ENCODE results near the gene FBXL16. TPM values are rescaled to one million over a fixed set of nuclear protein-coding genes. Genes with fewer than 3 reads are reported as not detected.

The FBXL16 gene
- polyA plus RNA-seq, 1 donor: 3.8 TPM

DNA sequence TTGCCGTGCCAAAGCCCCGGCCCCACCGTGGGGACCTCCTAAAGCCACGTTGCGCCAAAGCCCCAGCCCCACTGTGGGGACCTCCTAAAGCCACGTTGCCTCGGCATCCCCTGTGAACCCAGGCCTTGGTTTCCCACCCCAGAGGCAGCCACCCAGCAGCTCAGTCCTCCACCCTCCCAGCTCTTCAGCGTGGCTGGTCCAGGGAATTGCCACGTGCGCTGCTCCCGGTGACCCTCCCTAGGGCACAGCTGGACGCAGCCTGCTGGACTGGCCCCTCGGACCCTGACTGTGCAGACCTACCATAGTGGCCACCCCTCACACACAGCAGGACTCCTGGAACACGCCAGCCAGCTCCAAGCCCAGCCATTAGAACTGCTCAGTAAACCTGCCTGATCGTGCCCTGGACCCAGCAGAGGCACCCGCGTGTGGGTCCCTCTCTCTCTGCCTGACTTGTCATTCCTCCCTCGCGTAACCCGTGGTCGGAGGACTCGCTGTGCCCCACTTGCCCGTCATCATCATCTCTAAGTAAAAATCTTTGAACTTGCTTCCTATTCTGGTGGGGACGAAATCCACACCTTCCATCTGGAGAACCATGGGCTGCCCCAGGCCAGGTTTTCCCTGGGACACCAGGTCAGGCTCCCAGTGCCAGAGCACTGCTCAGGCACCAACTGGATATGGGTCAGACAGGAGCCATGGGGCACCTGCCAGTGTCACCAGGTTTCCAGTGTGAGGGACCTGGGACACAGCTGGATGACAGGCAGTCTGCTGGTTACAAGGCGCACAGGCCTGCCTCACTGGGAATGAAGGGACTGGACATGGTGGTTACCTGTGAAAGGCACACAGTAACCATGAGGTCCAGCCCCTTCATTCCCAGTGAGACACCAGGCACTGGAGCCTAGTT, 29.6 kb upstream of the FBXL16 start:
- peaks cover 70% of the 10 kb centered on the region for H3K36me3 ChIP-seq (ENCODE audit: control insufficient read depth, insufficient read depth, low read length)
- no CpG with 5 or more reads among the region's 25 CpGs for WGBS (ENCODE audit: insufficient coverage, low lambda C conversion rate)
- H3K9me3 ChIP-seq (ENCODE audit: control insufficient read depth, low read depth, low read length): no peaks in the 10 kb centered on the region

DNA sequence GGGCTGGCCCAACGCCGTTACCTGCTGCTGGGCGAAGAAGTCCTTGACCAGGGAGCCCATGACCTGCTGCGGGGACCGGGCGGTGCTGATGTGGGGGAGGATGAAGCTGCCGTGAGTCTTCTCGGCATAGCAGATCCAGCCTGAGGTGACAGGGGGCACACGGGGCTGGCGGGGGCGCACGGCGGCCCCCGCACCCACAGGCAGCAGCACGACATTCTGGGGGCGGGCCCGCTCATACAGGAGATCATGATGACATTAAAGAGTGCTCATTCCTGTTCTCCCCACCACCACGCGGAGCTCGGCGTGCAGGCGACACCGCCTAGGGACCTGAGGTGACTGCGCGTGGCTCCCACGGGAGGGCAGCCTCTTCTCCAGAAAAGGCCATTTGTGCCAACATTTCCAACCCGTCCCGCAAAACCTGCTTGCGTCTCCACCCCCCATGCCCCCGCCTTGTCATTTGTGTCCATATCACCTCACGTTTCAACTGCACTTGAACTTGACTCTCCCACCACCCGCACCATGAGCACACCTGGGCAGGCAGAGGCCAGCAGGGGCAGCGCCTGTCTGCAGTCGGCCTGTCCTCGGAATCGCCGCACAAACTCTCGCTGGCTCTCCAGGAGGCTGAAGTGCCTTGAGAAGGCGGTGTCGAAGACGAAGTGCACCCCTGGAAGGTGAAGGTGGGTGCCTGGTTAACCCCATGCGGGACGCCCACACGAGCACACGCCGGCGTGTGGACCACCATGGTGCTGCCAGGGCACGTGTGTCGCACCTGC, 28.8 kb upstream of the FBXL16 start:
- Histone ChIP-seq H3K36me3 (ENCODE audit: control insufficient read depth, insufficient read depth, low read length) (peaks cover 77% of the 10 kb centered on the region), H3K9me3 (ENCODE audit: control insufficient read depth, low read depth, low read length) (no peaks in the 10 kb centered on the region), H3K27me3 (ENCODE audit: control insufficient read depth, insufficient read depth, low read length) (no peaks in the 10 kb centered on the region), H3K4me1 (ENCODE audit: control insufficient read depth, insufficient read depth, low read length) (peaks cover under 1% of the 10 kb centered on the region), H3K4me3 (ENCODE audit: low read length) (no peak overlapping the region), H3K27ac (ENCODE audit: low read length) (no peak overlapping the region)
- no CpG with 5 or more reads among the region's 49 CpGs for WGBS (ENCODE audit: insufficient coverage, low lambda C conversion rate)
- DNase-seq: no peak

More for the DNA sequence above, 29.6 kb upstream of the FBXL16 start:
- H3K27ac ChIP-seq (ENCODE audit: low read length): no peak overlapping the region
- peaks cover 9% of the 10 kb centered on the region for H3K4me1 ChIP-seq (ENCODE audit: control insufficient read depth, insufficient read depth, low read length)
- H3K4me3 ChIP-seq (ENCODE audit: low read length): no peak overlapping the region
- H3K27me3 ChIP-seq (ENCODE audit: control insufficient read depth, insufficient read depth, low read length): no peaks in the 10 kb centered on the region
- no peak for DNase-seq

GRCh38 chr16:733382-734207, 28.0 kb upstream of the FBXL16 start:
- no peak for DNase-seq
- no peak overlapping the region for H3K27ac ChIP-seq (ENCODE audit: low read length)

GRCh38 chr16:732936-733335, 27.3 kb upstream of the FBXL16 start:
- no CpG with 5 or more reads among the region's 13 CpGs for WGBS (ENCODE audit: insufficient coverage, low lambda C conversion rate)
- no peak for DNase-seq
- H3K36me3 ChIP-seq (ENCODE audit: control insufficient read depth, insufficient read depth, low read length): peaks cover 73% of the 10 kb centered on the region
- H3K27me3 ChIP-seq (ENCODE audit: control insufficient read depth, insufficient read depth, low read length): peaks cover 3% of the 10 kb centered on the region
- no peak overlapping the region for H3K27ac ChIP-seq (ENCODE audit: low read length)
- H3K4me3 ChIP-seq (ENCODE audit: low read length): no peak overlapping the region
- H3K4me1 ChIP-seq (ENCODE audit: control insufficient read depth, insufficient read depth, low read length): peaks cover 3% of the 10 kb centered on the region
- H3K9me3 ChIP-seq (ENCODE audit: control insufficient read depth, low read depth, low read length): no peaks in the 10 kb centered on the region

More at GRCh38 chr16:733382-734207, 28.0 kb upstream of the FBXL16 start:
- WGBS (ENCODE audit: insufficient coverage, low lambda C conversion rate): no CpG with 5 or more reads among the region's 34 CpGs
- H3K27me3 ChIP-seq (ENCODE audit: control insufficient read depth, insufficient read depth, low read length): peaks cover under 1% of the 10 kb centered on the region
- H3K9me3 ChIP-seq (ENCODE audit: control insufficient read depth, low read depth, low read length): no peaks in the 10 kb centered on the region
- no peak overlapping the region for H3K4me3 ChIP-seq (ENCODE audit: low read length)
- H3K36me3 ChIP-seq (ENCODE audit: control insufficient read depth, insufficient read depth, low read length): peaks cover 74% of the 10 kb centered on the region
- H3K4me1 ChIP-seq (ENCODE audit: control insufficient read depth, insufficient read depth, low read length): peaks cover under 1% of the 10 kb centered on the region

GRCh38 chr16:732332-732731, 26.7 kb upstream of the FBXL16 start:
- H3K27ac ChIP-seq (ENCODE audit: low read length): no peak overlapping the region
- H3K9me3 ChIP-seq (ENCODE audit: control insufficient read depth, low read depth, low read length): peaks cover 3% of the 10 kb centered on the region
- no CpG with 5 or more reads among the region's 12 CpGs for WGBS (ENCODE audit: insufficient coverage, low lambda C conversion rate)
- H3K27me3 ChIP-seq (ENCODE audit: control insufficient read depth, insufficient read depth, low read length): peaks cover 6% of the 10 kb centered on the region
- peaks cover 67% of the 10 kb centered on the region for H3K36me3 ChIP-seq (ENCODE audit: control insufficient read depth, insufficient read depth, low read length)
- H3K4me1 ChIP-seq (ENCODE audit: control insufficient read depth, insufficient read depth, low read length): peaks cover 8% of the 10 kb centered on the region
- DNase-seq: no peak
- H3K4me3 ChIP-seq (ENCODE audit: low read length): no peak overlapping the region

- WGBS (ENCODE audit: insufficient coverage, low lambda C conversion rate): no CpG with 5 or more reads among the region's 22 CpGs
- peaks cover 14% of the 10 kb centered on the region for H3K4me1 ChIP-seq (ENCODE audit: control insufficient read depth, insufficient read depth, low read length)
- H3K9me3 ChIP-seq (ENCODE audit: control insufficient read depth, low read depth, low read length): peaks cover 7% of the 10 kb centered on the region
- H3K36me3 ChIP-seq (ENCODE audit: control insufficient read depth, insufficient read depth, low read length): peaks cover 53% of the 10 kb centered on the region
- no peak overlapping the region for H3K4me3 ChIP-seq (ENCODE audit: low read length)
- peaks cover 17% of the 10 kb centered on the region for H3K27me3 ChIP-seq (ENCODE audit: control insufficient read depth, insufficient read depth, low read length)
- H3K27ac ChIP-seq (ENCODE audit: low read length): no peak overlapping the region
- no peak for DNase-seq
Observed at GRCh38 chr16:730666-731509, 25.3 kb upstream of the FBXL16 start.

GRCh38 chr16:729768-730665, 24.4 kb upstream of the FBXL16 start:
- Histone ChIP-seq H3K9me3 (ENCODE audit: control insufficient read depth, low read depth, low read length) (peaks cover 7% of the 10 kb centered on the region), H3K4me1 (ENCODE audit: control insufficient read depth, insufficient read depth, low read length) (peaks cover 14% of the 10 kb centered on the region), H3K27ac (ENCODE audit: low read length) (no peak overlapping the region), H3K4me3 (ENCODE audit: low read length) (no peak overlapping the region), H3K27me3 (ENCODE audit: control insufficient read depth, insufficient read depth, low read length) (peaks cover 21% of the 10 kb centered on the region), H3K36me3 (ENCODE audit: control insufficient read depth, insufficient read depth, low read length) (peaks cover 46% of the 10 kb centered on the region)
- no peak for DNase-seq
- WGBS (ENCODE audit: insufficient coverage, low lambda C conversion rate): no CpG with 5 or more reads among the region's 37 CpGs

- peaks cover 14% of the 10 kb centered on the region for H3K4me1 ChIP-seq (ENCODE audit: control insufficient read depth, insufficient read depth, low read length)
- H3K27ac ChIP-seq (ENCODE audit: low read length): no peak overlapping the region
- peaks cover 38% of the 10 kb centered on the region for H3K36me3 ChIP-seq (ENCODE audit: control insufficient read depth, insufficient read depth, low read length)
- peaks cover 21% of the 10 kb centered on the region for H3K27me3 ChIP-seq (ENCODE audit: control insufficient read depth, insufficient read depth, low read length)
- H3K9me3 ChIP-seq (ENCODE audit: control insufficient read depth, low read depth, low read length): peaks cover 7% of the 10 kb centered on the region
- no peak for DNase-seq
- 90% methylated on average over 2 of the region's 55 CpGs for WGBS (ENCODE audit: insufficient coverage, low lambda C conversion rate)
- H3K4me3 ChIP-seq (ENCODE audit: low read length): no peak overlapping the region
Observed at GRCh38 chr16:728890-729744, 23.5 kb upstream of the FBXL16 start.

All from large intestine (tissue), 3 donors.